ENCODE measurements around the gene NPIPB4. TPM values are rescaled to one million over a fixed set of nuclear protein-coding genes. Genes with fewer than 3 reads are reported as not detected.
"Not testable (repeated sequence)": the region's sequence is repeated elsewhere in the genome, so short reads cannot be mapped to it uniquely, and the experiment has no call there.

Gene NPIPB4
- 4.2 and 8.2 TPM in 2 replicates for total RNA-seq (2014; rRNA removed; shearing (Covaris generic))

DNA sequence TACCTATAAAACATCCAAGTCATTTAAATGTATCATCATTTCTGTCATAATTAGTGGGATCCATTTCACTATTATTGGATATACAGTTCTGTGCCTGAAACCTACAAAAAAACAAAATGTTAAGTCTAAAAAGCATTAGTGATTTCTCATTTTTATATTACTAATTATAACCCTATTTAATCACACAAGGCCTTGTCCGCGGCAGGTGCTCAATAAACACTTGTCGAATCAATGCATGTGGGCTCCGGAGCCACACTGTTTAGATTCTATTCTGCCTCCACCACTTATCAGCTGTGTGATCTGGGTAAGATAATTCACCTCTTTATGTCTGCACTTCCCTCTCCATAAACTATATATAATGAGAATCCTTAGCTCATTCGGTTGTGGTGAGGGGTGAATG, at the start of gene NPIPB4:
NPIPB4 (minus strand) TSS at position 101 of the 400 bp plus-strand sequence. CDS start 378 bp downstream, outside the sequence.
- not testable (repeated sequence) for DNase-seq (ENCODE audit: low read depth)

DNA sequence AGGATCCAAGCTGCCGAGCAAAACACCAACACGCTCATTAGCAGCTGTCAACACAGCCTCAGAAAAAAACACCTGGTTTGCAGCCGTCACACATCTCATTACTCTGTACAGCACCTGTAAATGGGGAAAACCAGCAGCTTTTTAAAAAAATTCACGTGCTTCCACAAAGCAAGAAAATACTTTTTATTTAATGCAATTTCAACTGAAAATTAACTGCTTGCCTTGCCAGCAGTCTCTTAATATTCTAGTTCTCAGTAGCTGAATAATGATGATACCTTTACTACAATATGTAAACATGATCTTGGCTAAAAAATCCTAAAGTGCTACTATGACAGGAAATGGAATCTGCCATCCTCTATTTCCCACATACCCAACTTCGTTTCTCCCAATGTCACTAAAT, 41.4 kb upstream of the NPIPB4 start:
- not testable (repeated sequence) for DNase-seq (ENCODE audit: low read depth)

- DNase-seq (ENCODE audit: low read depth), result not testable (repeated sequence)
Observed at GRCh38 chr16:21881988-21882387, 24.4 kb upstream of the NPIPB4 start.

DNA sequence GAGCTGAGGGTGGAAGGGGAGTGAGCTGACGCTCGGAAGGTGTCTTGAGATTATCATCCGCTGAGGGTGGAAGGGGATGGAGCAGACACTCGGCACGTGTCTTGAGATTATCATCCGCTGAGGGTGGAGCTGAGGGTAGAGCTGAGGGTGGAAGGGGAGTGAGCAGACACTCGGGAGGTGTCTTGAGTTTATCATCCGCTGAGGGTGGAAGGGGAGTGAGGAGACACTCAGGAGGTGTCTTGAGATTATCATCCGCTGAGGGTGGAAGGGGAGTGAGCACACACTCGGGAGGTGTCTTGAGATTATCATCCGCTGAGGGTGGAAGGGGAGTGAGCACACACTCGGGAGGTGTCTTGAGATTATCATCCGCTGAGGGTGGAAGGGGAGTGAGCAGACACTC, 20.4 kb downstream of the NPIPB4 start:
- DNase-seq (ENCODE audit: low read depth), result not testable (repeated sequence)

DNA sequence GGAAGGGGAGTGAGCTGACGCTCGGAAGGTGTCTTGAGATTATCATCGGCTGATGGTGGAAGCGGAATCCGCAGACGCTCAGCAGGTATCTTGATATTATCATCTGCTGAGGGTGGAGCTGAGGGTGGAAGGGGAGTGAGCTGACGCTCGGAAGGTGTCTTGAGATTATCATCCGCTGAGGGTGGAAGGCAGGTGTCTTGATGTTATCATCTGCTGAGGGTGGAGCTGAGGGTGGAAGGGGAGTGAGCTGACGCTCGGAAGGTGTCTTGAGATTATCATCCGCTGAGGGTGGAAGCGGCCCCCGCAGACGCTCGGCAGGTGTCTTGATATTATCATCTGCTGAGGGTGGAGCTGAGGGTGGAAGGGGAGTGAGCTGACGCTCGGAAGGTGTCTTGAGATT, 21.2 kb downstream of the NPIPB4 start:
- DNase-seq (ENCODE audit: low read depth), result not testable (repeated sequence)

GRCh38 chr16:21835747-21836146, 21.8 kb downstream of the NPIPB4 start:
- not testable (repeated sequence) for DNase-seq (ENCODE audit: low read depth)

- not testable (repeated sequence) for DNase-seq (ENCODE audit: low read depth)
Observed at GRCh38 chr16:21834211-21834610, 23.3 kb downstream of the NPIPB4 start.

DNA sequence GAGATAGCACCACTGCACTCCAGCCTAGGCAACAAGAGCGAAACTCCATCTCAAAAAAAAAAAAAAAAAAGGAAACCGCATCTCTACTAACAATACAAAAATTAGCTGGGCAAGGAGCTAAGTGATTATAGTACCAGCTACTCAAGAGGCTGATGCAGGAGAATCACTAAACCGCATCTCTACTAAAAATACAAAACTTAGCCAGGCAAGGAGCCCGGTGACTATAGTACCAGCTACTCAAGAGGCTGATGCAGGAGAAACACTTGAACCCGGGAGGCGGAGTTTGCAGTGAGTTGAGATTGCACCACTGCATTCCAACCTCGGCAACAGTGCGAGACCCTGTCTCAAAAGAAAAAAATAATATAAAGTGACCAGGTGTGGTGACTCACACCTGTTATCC, 27.6 kb downstream of the NPIPB4 start:
- DNase-seq (ENCODE audit: low read depth), result not testable (repeated sequence)

GRCh38 chr16:21826067-21826706, 31.4 kb downstream of the NPIPB4 start:
- not testable (repeated sequence) for DNase-seq (ENCODE audit: low read depth)

GRCh38 chr16:21825526-21825925, 32.0 kb downstream of the NPIPB4 start:
- not testable (repeated sequence) for DNase-seq (ENCODE audit: low read depth)

DNA sequence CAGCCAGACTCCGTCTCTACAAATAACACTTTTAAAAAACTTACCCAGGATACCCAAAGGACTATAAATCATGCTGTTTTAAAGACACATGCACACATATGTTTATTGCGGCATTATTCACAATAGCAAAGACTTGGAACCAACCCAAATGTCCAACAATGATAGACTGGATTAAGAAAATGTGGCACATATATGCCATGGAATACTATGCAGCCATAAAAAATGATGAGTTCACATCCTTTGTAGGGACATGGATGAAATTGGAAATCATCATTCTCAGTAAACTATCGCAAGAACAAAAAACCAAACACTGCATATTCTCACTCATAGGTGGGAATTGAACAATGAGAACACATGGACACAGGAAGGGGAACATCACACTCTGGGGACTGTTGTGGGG, 34.3 kb downstream of the NPIPB4 start:
- DNase-seq (ENCODE audit: low read depth), result not testable (repeated sequence)

- DNase-seq (ENCODE audit: low read depth), result not testable (repeated sequence)
Observed at GRCh38 chr16:21820908-21821465, 36.6 kb downstream of the NPIPB4 start.

DNA sequence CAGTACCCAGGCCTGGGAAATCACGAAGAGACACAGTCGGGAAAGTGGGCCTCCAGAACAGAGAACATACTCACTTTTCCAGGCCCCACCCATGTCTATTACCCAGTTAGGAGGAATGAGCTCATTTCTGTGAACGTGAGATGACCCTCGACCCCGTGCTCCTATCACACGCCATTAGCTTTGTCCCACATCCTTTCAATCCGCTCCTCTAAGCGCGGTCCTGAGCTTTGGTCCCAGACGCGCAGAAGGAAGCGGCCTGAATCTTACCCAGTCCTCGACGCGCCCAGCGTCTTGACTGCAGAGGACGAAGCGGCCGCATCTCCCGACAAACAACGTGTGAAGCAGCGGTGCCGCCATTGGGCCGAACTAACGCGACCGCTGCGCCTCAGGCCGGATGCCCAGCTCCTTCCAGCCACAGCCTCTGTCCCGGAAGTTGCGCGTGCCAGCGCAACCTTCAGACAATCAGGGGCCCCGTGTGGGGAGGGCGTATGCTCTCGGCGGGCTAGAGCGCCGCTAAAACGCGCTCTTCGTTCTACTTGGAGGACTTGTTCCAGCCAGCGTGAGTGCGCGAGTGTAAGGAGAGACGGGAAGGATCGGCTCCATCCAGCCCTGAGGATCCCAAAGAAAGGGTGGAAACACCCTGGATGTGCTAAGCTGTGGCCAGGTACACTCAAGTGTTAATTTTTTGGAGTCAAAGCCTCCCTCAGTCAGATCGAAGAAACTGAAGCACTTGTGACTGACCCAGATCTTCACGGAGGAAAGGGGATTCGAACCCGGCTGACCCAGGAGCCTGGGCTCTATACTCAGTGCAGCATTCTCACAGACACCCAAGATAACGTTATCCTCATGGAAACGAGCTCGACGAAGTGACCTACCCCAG, 37.3 kb downstream of the NPIPB4 start:
- DNase-seq (ENCODE audit: low read depth), result peak; percentile 69

- not testable (repeated sequence) for DNase-seq (ENCODE audit: low read depth)
Observed at GRCh38 chr16:21819617-21820016, 37.9 kb downstream of the NPIPB4 start.

DNA sequence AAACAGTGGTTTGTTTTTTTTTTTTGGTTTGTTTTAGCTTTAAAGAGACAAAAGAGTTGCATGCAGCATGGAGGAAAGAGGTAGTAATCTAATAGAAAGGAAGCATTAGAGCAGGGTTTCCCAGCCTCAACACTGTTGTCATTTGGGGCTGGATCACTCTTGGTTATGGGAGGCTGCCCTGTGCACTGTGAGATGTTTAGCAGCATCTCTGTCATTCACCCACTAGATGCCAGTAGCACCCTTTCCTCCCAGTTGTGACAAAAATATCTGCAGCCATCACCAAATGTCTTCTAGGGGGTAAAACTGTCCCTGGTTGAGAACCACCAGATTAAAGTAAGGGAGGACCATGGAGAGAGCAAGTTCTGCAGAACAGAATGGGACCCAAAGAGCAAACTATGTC, 40.5 kb downstream of the NPIPB4 start:
- not testable (repeated sequence) for DNase-seq (ENCODE audit: low read depth)

DNA sequence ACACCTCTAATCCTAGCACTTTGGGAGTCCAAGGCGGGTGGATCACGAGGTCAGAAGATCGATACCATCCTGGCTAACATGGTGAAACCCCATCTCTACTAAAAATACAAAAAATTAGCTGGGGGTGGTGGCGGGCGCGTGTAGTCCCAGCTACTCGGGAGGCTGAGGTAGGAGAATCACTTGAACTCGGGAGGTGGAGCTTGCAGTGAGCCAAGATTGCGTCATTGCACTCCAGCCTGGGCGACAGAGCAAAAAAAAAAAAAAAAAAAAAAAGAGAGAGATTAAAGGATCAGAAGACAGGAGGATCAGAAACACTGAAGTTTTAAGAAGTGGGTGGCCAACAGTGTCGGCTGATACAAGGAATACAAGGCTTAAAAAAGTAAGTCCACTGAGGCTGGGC, 41.9 kb downstream of the NPIPB4 start:
- DNase-seq (ENCODE audit: low read depth), result not testable (repeated sequence)

GRCh38 chr16:21802375-21802663, 55.2 kb downstream of the NPIPB4 start:
- not testable (repeated sequence) for DNase-seq (ENCODE audit: low read depth)

DNA sequence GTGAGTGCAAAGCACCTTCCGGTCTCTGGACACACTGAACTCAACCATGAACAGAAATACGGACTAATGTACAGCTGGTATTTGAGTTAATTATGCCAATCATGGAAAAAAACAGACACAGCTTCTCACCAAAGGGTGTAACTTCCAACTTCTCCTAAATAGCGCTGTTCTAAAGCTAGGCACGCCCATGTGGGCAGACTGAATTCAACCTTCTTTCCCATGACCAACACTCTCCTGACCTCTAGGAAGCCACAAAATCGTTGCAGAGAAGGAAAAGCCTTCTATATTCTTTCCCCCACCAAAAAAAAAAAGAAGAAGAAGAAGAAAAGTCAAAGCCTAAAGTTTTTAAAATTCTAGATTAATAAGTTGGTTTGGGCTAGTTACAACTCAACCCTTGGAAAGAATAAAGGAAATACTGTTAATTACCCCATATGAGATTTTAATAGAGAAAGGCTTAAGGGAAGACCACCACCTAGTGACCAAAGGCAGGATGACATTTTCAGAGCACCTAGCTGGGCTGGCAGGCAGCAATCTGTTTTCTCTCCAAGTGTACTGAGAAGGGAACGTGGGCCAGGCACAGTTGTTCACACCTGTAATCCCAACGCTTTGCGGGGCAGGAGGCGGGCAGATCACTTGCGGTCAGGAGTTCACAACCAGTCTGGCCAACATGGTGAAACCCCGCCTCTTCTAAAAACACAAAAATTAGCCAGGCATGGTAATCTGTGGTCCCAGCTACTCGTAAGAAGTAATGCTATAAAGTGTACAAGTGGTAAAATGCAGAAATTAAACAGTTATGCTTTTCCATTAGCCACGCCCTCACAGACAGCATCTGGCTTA, 55.8 kb downstream of the NPIPB4 start:
- DNase-seq (ENCODE audit: low read depth), result peak; percentile 28

DNA sequence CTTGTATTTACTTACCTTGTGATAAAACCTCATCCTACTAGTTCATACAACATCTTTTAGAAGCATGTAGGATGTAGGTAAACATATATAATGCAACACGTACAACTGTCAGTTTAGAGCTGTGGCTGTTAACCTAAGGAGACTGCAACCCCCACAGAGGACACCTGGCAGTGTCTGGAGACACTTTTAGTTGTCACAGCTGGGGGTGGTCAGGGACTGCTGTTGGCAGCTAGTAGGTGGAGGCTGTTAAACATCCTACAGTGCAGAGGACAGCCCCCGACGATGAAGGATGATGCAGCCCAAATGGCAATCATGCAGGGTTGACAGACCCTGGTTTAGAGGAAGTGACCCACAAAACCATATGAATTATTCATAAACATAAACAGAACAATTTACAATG, 59.0 kb downstream of the NPIPB4 start:
- not testable (repeated sequence) for DNase-seq (ENCODE audit: low read depth)

DNA sequence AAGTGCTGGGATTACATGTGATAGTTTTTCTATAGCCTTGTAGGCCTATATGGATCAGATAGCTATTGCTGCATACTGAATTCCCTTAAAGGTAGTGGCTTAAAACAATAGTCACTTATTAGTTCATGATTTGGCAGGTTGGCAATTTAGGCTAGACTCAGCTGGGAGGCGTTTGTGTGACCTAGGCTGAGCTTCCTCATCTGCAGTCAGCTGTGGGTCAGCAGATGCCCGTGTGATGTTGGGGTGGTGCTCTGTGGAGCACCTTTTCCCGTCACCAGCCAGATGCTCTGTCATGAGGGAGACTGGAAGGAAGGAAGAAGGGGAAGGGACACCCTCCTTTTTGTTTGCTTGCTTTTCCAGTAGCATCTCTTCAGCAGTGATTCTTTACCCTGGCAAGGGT, 64.2 kb downstream of the NPIPB4 start:
- not testable (repeated sequence) for DNase-seq (ENCODE audit: low read depth)

DNA sequence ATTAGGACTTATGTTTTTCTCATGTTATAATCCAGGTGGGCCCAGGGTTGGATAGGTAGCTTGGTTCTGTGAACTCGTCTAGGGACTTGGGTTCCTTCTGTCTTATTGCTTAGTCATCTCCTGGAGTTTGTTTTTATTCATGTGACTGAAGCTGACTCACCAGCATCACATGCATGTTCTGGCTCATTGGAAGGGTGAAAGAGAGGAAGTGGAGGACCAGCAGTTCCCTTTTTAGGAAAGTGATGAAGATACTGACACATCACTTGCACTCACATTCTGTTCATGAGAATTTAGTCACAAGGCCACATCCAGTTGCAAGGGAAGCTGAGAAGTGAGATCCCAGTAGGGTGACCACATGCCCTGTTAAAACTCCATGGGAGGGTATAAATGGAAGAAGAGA, 67.0 kb downstream of the NPIPB4 start:
- not testable (repeated sequence) for DNase-seq (ENCODE audit: low read depth)

Measured in Daoy (cell line).